SU-DHL-6 (cell line): ENCODE data around the gene MYL4.

Source experiments
- H2AFZ ChIP-seq: fragments of 200-600 bp; sonication (generic); 2 replicates; pipeline ENCODE4 v1.6.1; 2014; ENCODE audit warnings: low read depth, mild to moderate bottlenecking, moderate library complexity, mixed read lengths, antibody characterized with exemption, low read length; ENCODE audit not compliant: severe bottlenecking
- H3F3A ChIP-seq: fragments of 200-600 bp; shearing (Covaris generic); 2 replicates; pipeline ENCODE4 v1.6.0; 2016; ENCODE audit warnings: antibody characterized with exemption, mild to moderate bottlenecking; ENCODE audit not compliant: insufficient read depth
- H3K27ac ChIP-seq: fragments of 200-600 bp; sonication (generic); 2 replicates; pipeline ENCODE4 v1.5.1; 2016; ENCODE audit warnings: low read depth, mild to moderate bottlenecking, low read length, moderate library complexity, mixed read lengths
- H3K27me3 ChIP-seq: fragments of 200-600 bp; sonication (generic), shearing (Covaris generic); 2 replicates; pipeline ENCODE4 v1.6.0; 2014; ENCODE audit warnings: mild to moderate bottlenecking, low read length
- H3K36me3 ChIP-seq: fragments of 200-600 bp; sonication (generic); 2 replicates; pipeline ENCODE4 v1.6.1; 2014; ENCODE audit warnings: mild to moderate bottlenecking, low read length, mixed read lengths
- H3K4me2 ChIP-seq: fragments of 300-600, 200-600 bp; shearing (Covaris generic), sonication (generic); 2 replicates; pipeline ENCODE4 v1.6.0; 2014; ENCODE audit warnings: low read length, low read depth, mild to moderate bottlenecking; ENCODE audit not compliant: poor library complexity, severe bottlenecking
- H3K4me3 ChIP-seq: fragments of 200-600 bp; sonication (generic); 2 replicates; pipeline ENCODE4 v1.5.1; 2014; ENCODE audit warnings: antibody characterized with exemption, low read length, mild to moderate bottlenecking, mixed read lengths; ENCODE audit not compliant: insufficient read depth, poor library complexity, severe bottlenecking
- H3K79me2 ChIP-seq: fragments of 200-600 bp; sonication (generic); 2 replicates; pipeline ENCODE4 v1.6.1; 2014; ENCODE audit warnings: mild to moderate bottlenecking, low read length, moderate library complexity; ENCODE audit not compliant: insufficient read depth
- H3K9ac ChIP-seq: fragments of 200-600 bp; sonication (generic); 2 replicates; pipeline ENCODE4 v1.7.0; 2014; ENCODE audit warnings: mild to moderate bottlenecking, low read length
- H3K9me2 ChIP-seq: fragments of 200-600 bp; sonication (generic); replicated peaks from 2 replicates; pipeline ENCODE4 v1.6.1; 2014; ENCODE audit warnings: low read length; ENCODE audit not compliant: insufficient read depth
- H3K9me3 ChIP-seq: fragments of 200-600 bp; sonication (generic); 2 replicates; pipeline ENCODE4 v1.6.1; 2014; ENCODE audit warnings: low read length, mixed read lengths; ENCODE audit not compliant: insufficient read depth
- H4K20me1 ChIP-seq: fragments of 200-600 bp; sonication (generic); 2 replicates; pipeline ENCODE4 v1.6.1; 2014; ENCODE audit warnings: low read depth, mild to moderate bottlenecking, antibody characterized with exemption, low read length, moderate library complexity, mixed read lengths
- CTCF ChIP-seq: fragments of 200-600 bp; sonication (generic); IDR thresholded peaks from one replicate; pipeline ENCODE4 v1.5.1; 2017; ENCODE audit warnings: antibody characterized with exemption, mild to moderate bottlenecking, low read length, moderate library complexity; ENCODE audit not compliant: insufficient read depth, poor library complexity, severe bottlenecking
- EZH2phosphoT487 ChIP-seq: fragments of 200-600 bp; sonication (generic), shearing (Covaris generic); conservative IDR thresholded peaks from 2 replicates; pipeline ENCODE4 v1.6.1; 2018; ENCODE audit warnings: mild to moderate bottlenecking, antibody characterized with exemption, low read length, moderate library complexity, mixed read lengths

MYL4 gene

GRCh38 chr17:47200325-47200664 is 8.9 kb upstream of the MYL4 start:
- H2AFZ ChIP-seq: peak overlapping the region; percentile 87
- TF ChIP-seq CTCF (no peak), EZH2phosphoT487 (no peak)

GRCh38 chr17:47201166-47201565 is 8.0 kb upstream of the MYL4 start:
- Histone ChIP-seq H3K27ac (0 out of 2 replicates have a peak overlapping the region, but pooled peaks have one; percentile 13), H2AFZ (no peak overlapping the region), H3F3A (peaks cover 28% of the 10 kb centered on the region), H3K79me2 (no peaks in the 10 kb centered on the region), H3K9me3 (no peaks in the 10 kb centered on the region), H3K4me2 (no peak overlapping the region), H3K9ac (no peak overlapping the region), H3K4me3 (no peak overlapping the region), H3K36me3 (no peaks in the 10 kb centered on the region), H4K20me1 (no peaks in the 10 kb centered on the region), H3K9me2 (no peaks in the 10 kb centered on the region), H3K27me3 (no peaks in the 10 kb centered on the region)
- TF ChIP-seq EZH2phosphoT487 (no peak), CTCF (no peak)

More at GRCh38 chr17:47200325-47200664, 8.9 kb upstream of the MYL4 start:
- Histone ChIP-seq H3K9ac (peak overlapping the region; percentile 52), H3K79me2 (no peaks in the 10 kb centered on the region), H3K27ac (peak overlapping the region; percentile 75), H3F3A (peaks cover 21% of the 10 kb centered on the region), H3K36me3 (no peaks in the 10 kb centered on the region), H4K20me1 (no peaks in the 10 kb centered on the region), H3K9me3 (no peaks in the 10 kb centered on the region), H3K4me3 (peak overlapping the region; percentile 5), H3K4me2 (peak overlapping the region; percentile 55), H3K9me2 (no peaks in the 10 kb centered on the region), H3K27me3 (no peaks in the 10 kb centered on the region)

GRCh38 chr17:47203984-47204721 is 5.0 kb upstream of the MYL4 start:
- H3K4me2 ChIP-seq: peak overlapping the region; percentile 66
- peak overlapping the region; percentile 46 for H3K9ac ChIP-seq

More at GRCh38 chr17:47203984-47204721, 5.0 kb upstream of the MYL4 start:
- Histone ChIP-seq H2AFZ (peak overlapping the region; percentile 42), H3K9me3 (no peaks in the 10 kb centered on the region), H3K27me3 (no peaks in the 10 kb centered on the region), H3K4me3 (peak overlapping the region; percentile 4), H3K27ac (peak overlapping the region; percentile 83), H3K36me3 (no peaks in the 10 kb centered on the region), H3K9me2 (no peaks in the 10 kb centered on the region), H4K20me1 (no peaks in the 10 kb centered on the region), H3K79me2 (no peaks in the 10 kb centered on the region), H3F3A (peaks cover 40% of the 10 kb centered on the region)
- TF ChIP-seq EZH2phosphoT487 (no peak), CTCF (no peak)
